Neutrophil (primary cell): ENCODE data around the gene SRSF11.

Source experiments
- H3K27ac ChIP-seq: fragments of 200-600 bp; sonication (generic); 2 replicates; pipeline ENCODE4 v1.5.1; 2016; ENCODE audit warnings: mild to moderate bottlenecking, moderate library complexity
- H3K27me3 ChIP-seq: fragments of 200-600 bp; sonication (generic); 2 replicates; pipeline ENCODE4 v1.6.0; 2016; ENCODE audit warnings: mild to moderate bottlenecking
- H3K36me3 ChIP-seq: fragments of 200-600 bp; sonication (generic); 2 replicates; pipeline ENCODE4 v1.5.1; 2017
- H3K4me1 ChIP-seq, 2 experiments: fragments of 200-600 bp in 1 of 2; sonication (generic) in 1 of 2; 1 replicate in 1 of 2; 2 replicates in 1 of 2; pipeline versions ENCODE4 v1.5.1 to v1.6.1; 2013 to 2016; ENCODE audit warnings: low read depth in 1 of 2, low read length in 1 of 2, mild to moderate bottlenecking in 1 of 2, moderate library complexity in 1 of 2; ENCODE audit not compliant: control insufficient read depth in 1 of 2, insufficient read depth in 1 of 2
- H3K4me3 ChIP-seq, 2 experiments: fragments of 200-600 bp in 1 of 2; sonication (generic) in 1 of 2; 1 replicate in 1 of 2; 2 replicates in 1 of 2; pipeline ENCODE4 v1.5.1; 2013 to 2016; ENCODE audit warnings: low read depth in 1 of 2, low read length in 1 of 2, mild to moderate bottlenecking in 1 of 2, moderate library complexity in 1 of 2
- H3K9me3 ChIP-seq: fragments of 200-600 bp; sonication (generic); 2 replicates; pipeline ENCODE4 v1.5.1; 2016
- CTCF ChIP-seq: fragments of 200-600 bp; sonication (generic); IDR thresholded peaks from 2 replicates; pipeline ENCODE4 v1.5.1; 2016; ENCODE audit warnings: antibody characterized with exemption

Gene SRSF11

GRCh38 chr1:70194601-70195000, 26.6 kb upstream of the SRSF11 start:
- no peaks in the 10 kb centered on the region for H3K4me1 ChIP-seq
- no peaks in the 10 kb centered on the region for H3K36me3 ChIP-seq
- H3K4me3 ChIP-seq, result no peak overlapping the region
- TF ChIP-seq CTCF, result no peak
- no peaks in the 10 kb centered on the region for H3K27me3 ChIP-seq
- no peaks in the 10 kb centered on the region for H3K9me3 ChIP-seq
- no peak overlapping the region for H3K27ac ChIP-seq

- Histone ChIP-seq H3K4me3 (no peak overlapping the region), H3K36me3 (no peaks in the 10 kb centered on the region), H3K4me1 (no peaks in the 10 kb centered on the region), H3K9me3 (no peaks in the 10 kb centered on the region), H3K27me3 (no peaks in the 10 kb centered on the region), H3K27ac (no peak overlapping the region)
- no peak for TF ChIP-seq CTCF
Observed at GRCh38 chr1:70195342-70195741, 25.8 kb upstream of the SRSF11 start.

GRCh38 chr1:70196333-70196732, 24.8 kb upstream of the SRSF11 start:
- Histone ChIP-seq H3K4me3 (no peak overlapping the region), H3K27ac (no peak overlapping the region), H3K4me1 (no peaks in the 10 kb centered on the region), H3K27me3 (no peaks in the 10 kb centered on the region), H3K36me3 (no peaks in the 10 kb centered on the region), H3K9me3 (no peaks in the 10 kb centered on the region)
- TF ChIP-seq CTCF, result no peak

- Histone ChIP-seq H3K36me3 (no peaks in the 10 kb centered on the region), H3K4me1 (peaks cover 6 to 12% of the 10 kb centered on the region in 2 experiments), H3K4me3 (no peak overlapping the region), H3K27me3 (no peaks in the 10 kb centered on the region), H3K27ac (no peak overlapping the region), H3K9me3 (no peaks in the 10 kb centered on the region)
- TF ChIP-seq CTCF, result no peak
Observed at GRCh38 chr1:70200065-70200464, 21.1 kb upstream of the SRSF11 start.

GRCh38 chr1:70202173-70202758, 18.9 kb upstream of the SRSF11 start:
- no peaks in the 10 kb centered on the region for H3K27me3 ChIP-seq
- H3K4me1 ChIP-seq, result peaks cover 15 to 25% of the 10 kb centered on the region in 2 experiments
- no peak overlapping the region for H3K27ac ChIP-seq
- no peak overlapping the region for H3K4me3 ChIP-seq
- no peaks in the 10 kb centered on the region for H3K9me3 ChIP-seq
- H3K36me3 ChIP-seq, result no peaks in the 10 kb centered on the region
- TF ChIP-seq CTCF, result no peak

GRCh38 chr1:70204139-70204538, 17.0 kb upstream of the SRSF11 start:
- H3K4me3 ChIP-seq, result no peak overlapping the region

More at GRCh38 chr1:70204139-70204538, 17.0 kb upstream of the SRSF11 start:
- Histone ChIP-seq H3K4me1 (peaks cover 15 to 25% of the 10 kb centered on the region in 2 experiments), H3K36me3 (no peaks in the 10 kb centered on the region), H3K9me3 (no peaks in the 10 kb centered on the region), H3K27ac (no peak overlapping the region), H3K27me3 (no peaks in the 10 kb centered on the region)
- no peak for TF ChIP-seq CTCF
